Measurements from ENCODE around the gene C17orf100.

DNA sequence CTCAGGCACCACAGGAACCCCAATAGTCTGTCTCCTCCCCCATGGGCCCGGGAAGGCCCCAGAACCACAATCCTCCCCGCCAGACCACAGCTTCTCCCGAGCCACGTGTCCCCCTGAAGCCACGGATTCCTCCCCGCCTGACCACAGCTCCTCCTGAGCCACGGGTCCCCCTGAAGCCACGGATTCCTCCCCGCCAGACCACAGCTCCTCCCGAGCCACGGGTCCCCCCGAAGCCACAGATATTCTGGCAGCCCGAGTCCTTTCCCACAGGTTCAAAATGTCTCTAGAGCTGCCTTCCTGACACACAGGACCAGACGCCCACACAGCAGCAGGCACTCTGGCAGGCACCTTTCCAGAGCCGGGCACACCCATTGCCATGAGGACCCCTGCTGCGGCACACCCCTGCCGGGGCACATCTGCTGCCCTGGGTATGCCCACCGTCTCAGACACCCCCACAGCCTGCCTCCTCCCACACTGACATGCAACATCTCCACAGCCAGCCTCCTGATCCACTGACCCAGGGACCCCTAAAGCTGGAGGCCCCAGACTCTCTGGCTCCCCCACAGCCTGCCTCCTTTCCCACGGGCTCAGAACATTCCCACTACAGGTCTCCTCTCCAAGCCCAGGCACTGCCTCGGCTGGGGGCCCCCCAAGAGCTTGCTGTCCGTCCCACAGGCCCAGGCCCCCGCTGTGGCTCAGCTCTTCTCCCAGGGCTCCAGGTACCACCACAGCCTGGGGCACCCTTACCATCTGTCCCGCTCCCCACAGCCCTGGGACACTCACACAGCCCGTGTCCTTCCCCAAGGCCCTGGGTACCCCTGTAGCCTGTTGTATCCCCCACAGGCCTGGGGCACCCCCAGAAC lies 13.3 kb upstream of the C17orf100 start:
- TF ChIP-seq, protein P1, sequence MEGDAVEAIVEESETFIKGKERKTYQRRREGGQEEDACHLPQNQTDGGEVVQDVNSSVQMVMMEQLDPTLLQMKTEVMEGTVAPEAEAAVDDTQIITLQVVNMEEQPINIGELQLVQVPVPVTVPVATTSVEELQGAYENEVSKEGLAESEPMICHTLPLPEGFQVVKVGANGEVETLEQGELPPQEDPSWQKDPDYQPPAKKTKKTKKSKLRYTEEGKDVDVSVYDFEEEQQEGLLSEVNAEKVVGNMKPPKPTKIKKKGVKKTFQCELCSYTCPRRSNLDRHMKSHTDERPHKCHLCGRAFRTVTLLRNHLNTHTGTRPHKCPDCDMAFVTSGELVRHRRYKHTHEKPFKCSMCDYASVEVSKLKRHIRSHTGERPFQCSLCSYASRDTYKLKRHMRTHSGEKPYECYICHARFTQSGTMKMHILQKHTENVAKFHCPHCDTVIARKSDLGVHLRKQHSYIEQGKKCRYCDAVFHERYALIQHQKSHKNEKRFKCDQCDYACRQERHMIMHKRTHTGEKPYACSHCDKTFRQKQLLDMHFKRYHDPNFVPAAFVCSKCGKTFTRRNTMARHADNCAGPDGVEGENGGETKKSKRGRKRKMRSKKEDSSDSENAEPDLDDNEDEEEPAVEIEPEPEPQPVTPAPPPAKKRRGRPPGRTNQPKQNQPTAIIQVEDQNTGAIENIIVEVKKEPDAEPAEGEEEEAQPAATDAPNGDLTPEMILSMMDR (conservative IDR thresholded peaks at IDR 0.05 in 1 of 2, IDR thresholded peaks at IDR 0.05 in 1 of 2; ENCODE audit: low read depth in 1 of 2, low read length in 2 of 2), result no peak
- TF ChIP-seq EZH2 (IDR thresholded peaks at IDR 0.05; ENCODE audit: low read length, missing control alignments), result no peak
